WTC11 (cell line): ENCODE data around the gene LRRFIP1. TPM values are rescaled to one million over a fixed set of nuclear protein-coding genes. Genes with fewer than 3 reads are reported as not detected.

Experiments used
- ATAC-seq: fragments of 200-7000 bp; cut with Tn5 transposase; 2 replicates; pipeline ENCODE4 v1.10.0; 2021; ENCODE audit warnings: mild to moderate bottlenecking, moderate library complexity
- CTCF ChIA-PET: fragments of 300-600 bp; sonication (Branson Sonifier 250); formaldehyde crosslinking; loops from one replicate; lab custom pipeline; 2021; ENCODE audit warnings: antibody characterized with exemption; lab: Charles Lee
- POLR2A ChIA-PET: fragments of 350-600 bp; sonication (Branson Sonifier 250); formaldehyde crosslinking; loops from one replicate; lab custom pipeline; 2021; ENCODE audit warnings: antibody characterized with exemption; lab: Charles Lee
- DNase-seq: peaks from one replicate; pipeline ENCODE4 v3.0.0; 2021; ENCODE audit warnings: low spot score
- H3K27ac Mint-ChIP-seq: 2 replicates; pipeline ENCODE4 v1.8.0; 2021; ENCODE audit warnings: mixed read lengths
- H3K27me3 Mint-ChIP-seq: 2 replicates; pipeline ENCODE4 v1.8.0; 2021; ENCODE audit warnings: low read depth, mild to moderate bottlenecking, moderate library complexity, mixed read lengths
- H3K36me3 Mint-ChIP-seq: 2 replicates; pipeline ENCODE4 v1.8.0; 2021; ENCODE audit warnings: mixed read lengths
- H3K4me1 Mint-ChIP-seq: 2 replicates; pipeline ENCODE4 v1.8.0; 2022; ENCODE audit warnings: mixed read lengths
- H3K4me3 Mint-ChIP-seq: 2 replicates; pipeline ENCODE4 v1.8.0; 2021; ENCODE audit warnings: mild to moderate bottlenecking, moderate library complexity, mixed read lengths
- H3K9me3 Mint-ChIP-seq: 2 replicates; pipeline ENCODE4 v1.8.0; 2021; ENCODE audit warnings: mixed read lengths
- CREB1 ChIP-seq: sonication (generic); formaldehyde crosslinking; IDR thresholded peaks from 2 replicates; pipeline ENCODE4 v1.8.0; 2023; ENCODE audit warnings: mild to moderate bottlenecking, missing genetic modification reagents
- EMX1 ChIP-seq: fragments of 250-450 bp; sonication (Bioruptor Pico); IDR thresholded peaks from 2 replicates; pipeline ENCODE4 v1.8.0; 2021; ENCODE audit warnings: mild to moderate bottlenecking
- GABPB1 ChIP-seq: sonication (generic); formaldehyde crosslinking; IDR thresholded peaks from 2 replicates; pipeline ENCODE4 v1.8.1; 2023; ENCODE audit warnings: mild to moderate bottlenecking, missing genetic modification reagents
- IRF2 ChIP-seq: sonication (generic); formaldehyde crosslinking; IDR thresholded peaks from 2 replicates; pipeline ENCODE4 v1.8.0; 2022; ENCODE audit warnings: low read depth, missing genetic modification reagents, borderline replicate concordance
- KAT7 ChIP-seq: sonication (generic); formaldehyde crosslinking; IDR thresholded peaks from 2 replicates; pipeline ENCODE4 v1.8.1; 2023; ENCODE audit warnings: missing genetic modification reagents, mild to moderate bottlenecking, borderline replicate concordance
- MXD4 ChIP-seq: fragments of 250-450 bp; sonication (Bioruptor Pico); IDR thresholded peaks from 2 replicates; pipeline ENCODE4 v1.8.0; 2021; ENCODE audit warnings: mild to moderate bottlenecking, moderate library complexity, borderline replicate concordance
- MYBL2 ChIP-seq: sonication (generic); formaldehyde crosslinking; IDR thresholded peaks from 2 replicates; pipeline ENCODE4 v1.8.1; 2023; ENCODE audit warnings: mild to moderate bottlenecking, moderate library complexity, missing genetic modification reagents
- NR3C1 ChIP-seq: sonication (generic); formaldehyde crosslinking; conservative IDR thresholded peaks from 2 replicates; pipeline ENCODE4 v1.8.1; 2023; ENCODE audit warnings: low read depth, mild to moderate bottlenecking, missing genetic modification reagents
- OVOL2 ChIP-seq: fragments of 250-450 bp; sonication (Bioruptor Pico); IDR thresholded peaks from 2 replicates; pipeline ENCODE4 v1.9.0; 2021; ENCODE audit warnings: mild to moderate bottlenecking, borderline replicate concordance
- PRRX2 ChIP-seq: fragments of 250-450 bp; sonication (Bioruptor Pico); IDR thresholded peaks from 2 replicates; pipeline ENCODE4 v1.8.0; 2021; ENCODE audit warnings: mild to moderate bottlenecking
- ZNF121 ChIP-seq: sonication (generic); formaldehyde crosslinking; IDR thresholded peaks from 2 replicates; pipeline ENCODE4 v1.8.0; 2023; ENCODE audit warnings: missing genetic modification reagents
- ZNF138 ChIP-seq: sonication (generic); formaldehyde crosslinking; conservative IDR thresholded peaks from 2 replicates; pipeline ENCODE4 v1.8.1; 2022; ENCODE audit warnings: mild to moderate bottlenecking, moderate library complexity, missing genetic modification reagents
- ZNF232 ChIP-seq: sonication (generic); formaldehyde crosslinking; IDR thresholded peaks from 2 replicates; pipeline ENCODE4 v1.8.0; 2022; ENCODE audit warnings: mild to moderate bottlenecking, missing genetic modification reagents
- ZNF671 ChIP-seq: fragments of 250-450 bp; sonication (Bioruptor Pico); IDR thresholded peaks from 2 replicates; pipeline ENCODE4 v1.8.0; 2021; ENCODE audit warnings: mild to moderate bottlenecking
- total RNA-seq: library from RNA; stranded (reverse); gene quantifications from 3 replicates; pipeline ENCODE4 v1.2.3, GENCODE V29; 2021
- TF ChIP-seq, protein P1 (sequence below): sonication (generic); formaldehyde crosslinking; IDR thresholded peaks from 2 replicates; pipeline ENCODE4 v1.8.0; 2023; ENCODE audit warnings: missing genetic modification reagents, mild to moderate bottlenecking, borderline replicate concordance
- TF ChIP-seq, protein P2 (sequence below): sonication (generic); formaldehyde crosslinking; conservative IDR thresholded peaks from 2 replicates; pipeline ENCODE4 v1.8.1; 2023; ENCODE audit warnings: mild to moderate bottlenecking, low read depth, missing genetic modification reagents, moderate library complexity
- TF ChIP-seq, protein P3 (sequence below): sonication (generic); formaldehyde crosslinking; IDR thresholded peaks from 2 replicates; pipeline ENCODE4 v1.8.1; 2022; ENCODE audit warnings: missing genetic modification reagents, borderline replicate concordance
- TF ChIP-seq, protein P4 (sequence below): sonication (generic); formaldehyde crosslinking; IDR thresholded peaks from 2 replicates; pipeline ENCODE4 v1.8.1; 2023; ENCODE audit warnings: mild to moderate bottlenecking, missing genetic modification reagents, moderate library complexity
- TF ChIP-seq, protein P5 (sequence below): sonication (generic); formaldehyde crosslinking; IDR thresholded peaks from 2 replicates; pipeline ENCODE4 v1.8.0; 2022; ENCODE audit warnings: mild to moderate bottlenecking, missing genetic modification reagents
- TF ChIP-seq, protein P6 (sequence below): sonication (generic); formaldehyde crosslinking; IDR thresholded peaks from 2 replicates; pipeline ENCODE4 v1.8.1; 2023; ENCODE audit warnings: mild to moderate bottlenecking, missing genetic modification reagents

Gene LRRFIP1
- total RNA-seq, 1 experiment from 2014 or later: 88.4 TPM

DNA sequence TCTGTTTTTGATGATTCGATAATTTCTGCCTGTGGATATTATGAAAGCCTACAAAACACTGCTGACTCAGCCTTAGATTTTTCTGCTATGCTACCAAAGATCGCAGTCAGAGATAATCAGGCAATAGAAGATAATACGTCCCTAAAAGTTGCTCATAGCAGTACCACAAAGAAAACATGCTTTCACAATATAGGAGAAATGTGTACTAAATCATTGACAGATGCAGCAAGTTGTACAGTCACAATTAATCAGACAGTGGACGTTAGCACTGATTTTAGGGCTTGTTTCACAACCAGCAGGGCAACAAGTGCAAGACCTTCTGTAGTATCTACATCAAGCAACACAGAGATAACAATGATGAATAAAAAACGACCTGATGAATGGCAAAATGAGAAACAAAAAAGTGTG, 190.7 kb downstream of the LRRFIP1 start (continued):
- TF ChIP-seq, protein P1, sequence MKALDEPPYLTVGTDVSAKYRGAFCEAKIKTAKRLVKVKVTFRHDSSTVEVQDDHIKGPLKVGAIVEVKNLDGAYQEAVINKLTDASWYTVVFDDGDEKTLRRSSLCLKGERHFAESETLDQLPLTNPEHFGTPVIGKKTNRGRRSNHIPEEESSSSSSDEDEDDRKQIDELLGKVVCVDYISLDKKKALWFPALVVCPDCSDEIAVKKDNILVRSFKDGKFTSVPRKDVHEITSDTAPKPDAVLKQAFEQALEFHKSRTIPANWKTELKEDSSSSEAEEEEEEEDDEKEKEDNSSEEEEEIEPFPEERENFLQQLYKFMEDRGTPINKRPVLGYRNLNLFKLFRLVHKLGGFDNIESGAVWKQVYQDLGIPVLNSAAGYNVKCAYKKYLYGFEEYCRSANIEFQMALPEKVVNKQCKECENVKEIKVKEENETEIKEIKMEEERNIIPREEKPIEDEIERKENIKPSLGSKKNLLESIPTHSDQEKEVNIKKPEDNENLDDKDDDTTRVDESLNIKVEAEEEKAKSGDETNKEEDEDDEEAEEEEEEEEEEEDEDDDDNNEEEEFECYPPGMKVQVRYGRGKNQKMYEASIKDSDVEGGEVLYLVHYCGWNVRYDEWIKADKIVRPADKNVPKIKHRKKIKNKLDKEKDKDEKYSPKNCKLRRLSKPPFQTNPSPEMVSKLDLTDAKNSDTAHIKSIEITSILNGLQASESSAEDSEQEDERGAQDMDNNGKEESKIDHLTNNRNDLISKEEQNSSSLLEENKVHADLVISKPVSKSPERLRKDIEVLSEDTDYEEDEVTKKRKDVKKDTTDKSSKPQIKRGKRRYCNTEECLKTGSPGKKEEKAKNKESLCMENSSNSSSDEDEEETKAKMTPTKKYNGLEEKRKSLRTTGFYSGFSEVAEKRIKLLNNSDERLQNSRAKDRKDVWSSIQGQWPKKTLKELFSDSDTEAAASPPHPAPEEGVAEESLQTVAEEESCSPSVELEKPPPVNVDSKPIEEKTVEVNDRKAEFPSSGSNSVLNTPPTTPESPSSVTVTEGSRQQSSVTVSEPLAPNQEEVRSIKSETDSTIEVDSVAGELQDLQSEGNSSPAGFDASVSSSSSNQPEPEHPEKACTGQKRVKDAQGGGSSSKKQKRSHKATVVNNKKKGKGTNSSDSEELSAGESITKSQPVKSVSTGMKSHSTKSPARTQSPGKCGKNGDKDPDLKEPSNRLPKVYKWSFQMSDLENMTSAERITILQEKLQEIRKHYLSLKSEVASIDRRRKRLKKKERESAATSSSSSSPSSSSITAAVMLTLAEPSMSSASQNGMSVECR (CRISPR knock-in tag): no peak
- TF ChIP-seq MYBL2 (CRISPR knock-in tag) (no peak), PRRX2 (CRISPR knock-in tag) (no peak), ZNF671 (CRISPR knock-in tag) (no peak), IRF2 (CRISPR knock-in tag) (no peak), NR3C1 (no peak), EMX1 (CRISPR knock-in tag) (no peak), ZNF138 (CRISPR knock-in tag) (no peak), ZNF121 (CRISPR knock-in tag) (no peak)
- TF ChIP-seq, protein P2, sequence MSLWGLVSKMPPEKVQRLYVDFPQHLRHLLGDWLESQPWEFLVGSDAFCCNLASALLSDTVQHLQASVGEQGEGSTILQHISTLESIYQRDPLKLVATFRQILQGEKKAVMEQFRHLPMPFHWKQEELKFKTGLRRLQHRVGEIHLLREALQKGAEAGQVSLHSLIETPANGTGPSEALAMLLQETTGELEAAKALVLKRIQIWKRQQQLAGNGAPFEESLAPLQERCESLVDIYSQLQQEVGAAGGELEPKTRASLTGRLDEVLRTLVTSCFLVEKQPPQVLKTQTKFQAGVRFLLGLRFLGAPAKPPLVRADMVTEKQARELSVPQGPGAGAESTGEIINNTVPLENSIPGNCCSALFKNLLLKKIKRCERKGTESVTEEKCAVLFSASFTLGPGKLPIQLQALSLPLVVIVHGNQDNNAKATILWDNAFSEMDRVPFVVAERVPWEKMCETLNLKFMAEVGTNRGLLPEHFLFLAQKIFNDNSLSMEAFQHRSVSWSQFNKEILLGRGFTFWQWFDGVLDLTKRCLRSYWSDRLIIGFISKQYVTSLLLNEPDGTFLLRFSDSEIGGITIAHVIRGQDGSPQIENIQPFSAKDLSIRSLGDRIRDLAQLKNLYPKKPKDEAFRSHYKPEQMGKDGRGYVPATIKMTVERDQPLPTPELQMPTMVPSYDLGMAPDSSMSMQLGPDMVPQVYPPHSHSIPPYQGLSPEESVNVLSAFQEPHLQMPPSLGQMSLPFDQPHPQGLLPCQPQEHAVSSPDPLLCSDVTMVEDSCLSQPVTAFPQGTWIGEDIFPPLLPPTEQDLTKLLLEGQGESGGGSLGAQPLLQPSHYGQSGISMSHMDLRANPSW (CRISPR knock-in tag): no peak
- TF ChIP-seq, protein P3, sequence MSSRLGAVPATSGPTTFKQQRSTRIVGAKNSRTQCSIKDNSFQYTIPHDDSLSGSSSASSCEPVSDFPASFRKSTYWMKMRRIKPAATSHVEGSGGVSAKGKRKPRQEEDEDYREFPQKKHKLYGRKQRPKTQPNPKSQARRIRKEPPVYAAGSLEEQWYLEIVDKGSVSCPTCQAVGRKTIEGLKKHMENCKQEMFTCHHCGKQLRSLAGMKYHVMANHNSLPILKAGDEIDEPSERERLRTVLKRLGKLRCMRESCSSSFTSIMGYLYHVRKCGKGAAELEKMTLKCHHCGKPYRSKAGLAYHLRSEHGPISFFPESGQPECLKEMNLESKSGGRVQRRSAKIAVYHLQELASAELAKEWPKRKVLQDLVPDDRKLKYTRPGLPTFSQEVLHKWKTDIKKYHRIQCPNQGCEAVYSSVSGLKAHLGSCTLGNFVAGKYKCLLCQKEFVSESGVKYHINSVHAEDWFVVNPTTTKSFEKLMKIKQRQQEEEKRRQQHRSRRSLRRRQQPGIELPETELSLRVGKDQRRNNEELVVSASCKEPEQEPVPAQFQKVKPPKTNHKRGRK (CRISPR knock-in tag): no peak
- TF ChIP-seq, protein P4, sequence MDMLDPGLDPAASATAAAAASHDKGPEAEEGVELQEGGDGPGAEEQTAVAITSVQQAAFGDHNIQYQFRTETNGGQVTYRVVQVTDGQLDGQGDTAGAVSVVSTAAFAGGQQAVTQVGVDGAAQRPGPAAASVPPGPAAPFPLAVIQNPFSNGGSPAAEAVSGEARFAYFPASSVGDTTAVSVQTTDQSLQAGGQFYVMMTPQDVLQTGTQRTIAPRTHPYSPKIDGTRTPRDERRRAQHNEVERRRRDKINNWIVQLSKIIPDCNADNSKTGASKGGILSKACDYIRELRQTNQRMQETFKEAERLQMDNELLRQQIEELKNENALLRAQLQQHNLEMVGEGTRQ (CRISPR knock-in tag): no peak
- TF ChIP-seq, protein P5, sequence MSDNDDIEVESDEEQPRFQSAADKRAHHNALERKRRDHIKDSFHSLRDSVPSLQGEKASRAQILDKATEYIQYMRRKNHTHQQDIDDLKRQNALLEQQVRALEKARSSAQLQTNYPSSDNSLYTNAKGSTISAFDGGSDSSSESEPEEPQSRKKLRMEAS (CRISPR knock-in tag): no peak

DNA sequence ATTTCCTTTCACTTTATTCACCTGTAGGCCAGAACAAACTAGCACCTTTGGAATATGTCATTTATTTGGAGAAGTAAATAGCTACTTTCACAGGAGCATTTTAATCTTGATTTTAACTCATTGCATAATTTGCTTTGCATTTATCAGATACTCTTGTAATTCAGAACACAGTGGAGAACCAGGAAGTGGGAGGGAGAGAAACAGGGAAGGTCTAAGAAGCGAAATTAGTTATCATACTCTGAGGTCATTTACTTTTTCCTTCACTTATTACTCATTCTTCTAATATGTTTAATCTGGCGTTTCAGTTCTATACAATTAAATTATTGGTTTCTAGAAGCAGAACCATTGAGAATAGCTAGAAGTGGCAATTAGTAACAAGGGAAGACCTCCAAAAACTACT, 191.8 kb downstream of the LRRFIP1 start:
- ATAC-seq (no peak), DNase-seq (no peak)
- no peak overlapping the region for H3K27ac Mint-ChIP-seq
- H3K4me1 Mint-ChIP-seq: no peaks in the 10 kb centered on the region
- H3K36me3 Mint-ChIP-seq: no peaks in the 10 kb centered on the region
- no peak for TF ChIP-seq CREB1 (CRISPR knock-in tag)
- TF ChIP-seq, all 79 proteins: peak for 0
- Mint-ChIP-seq H3K4me3 (no peak overlapping the region), H3K9me3 (no peaks in the 10 kb centered on the region), H3K27me3 (0 out of 2 replicates have a peak, but pooled peaks cover 3% of the 10 kb centered on the region)
- ChIA-PET POLR2A (no interaction called here), CTCF (interaction anchor here (0.5 kb wide), 1 partner anchor 654 kb away, joined by 3 read pairs; no protein-coding TSS in a partner anchor)

DNA sequence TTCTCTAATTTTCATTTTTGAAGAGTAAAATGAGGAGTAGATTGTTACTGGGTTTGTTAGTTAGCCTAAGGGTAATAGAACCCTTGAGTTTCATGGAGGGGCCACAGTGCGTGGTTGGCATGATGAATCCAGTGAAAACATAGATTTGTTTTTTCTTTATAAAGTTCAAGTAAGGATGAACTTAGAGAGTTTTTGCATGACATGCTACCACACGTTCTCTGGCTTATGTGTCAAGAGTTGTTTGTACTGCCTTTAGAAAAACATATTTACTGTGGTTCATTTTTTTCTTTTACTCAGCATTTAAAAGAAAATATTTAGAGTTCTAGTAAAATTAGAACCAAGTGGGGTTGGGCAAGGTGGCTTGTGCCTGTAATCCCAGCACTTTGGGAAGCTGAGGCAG, 193.0 kb downstream of the LRRFIP1 start:
- H3K4me1 Mint-ChIP-seq: no peaks in the 10 kb centered on the region
- ChIA-PET CTCF (no interaction called here), POLR2A (no interaction called here)
- ATAC-seq (no peak), DNase-seq (no peak)
- no peak overlapping the region for H3K27ac Mint-ChIP-seq
- TF ChIP-seq, protein P6, sequence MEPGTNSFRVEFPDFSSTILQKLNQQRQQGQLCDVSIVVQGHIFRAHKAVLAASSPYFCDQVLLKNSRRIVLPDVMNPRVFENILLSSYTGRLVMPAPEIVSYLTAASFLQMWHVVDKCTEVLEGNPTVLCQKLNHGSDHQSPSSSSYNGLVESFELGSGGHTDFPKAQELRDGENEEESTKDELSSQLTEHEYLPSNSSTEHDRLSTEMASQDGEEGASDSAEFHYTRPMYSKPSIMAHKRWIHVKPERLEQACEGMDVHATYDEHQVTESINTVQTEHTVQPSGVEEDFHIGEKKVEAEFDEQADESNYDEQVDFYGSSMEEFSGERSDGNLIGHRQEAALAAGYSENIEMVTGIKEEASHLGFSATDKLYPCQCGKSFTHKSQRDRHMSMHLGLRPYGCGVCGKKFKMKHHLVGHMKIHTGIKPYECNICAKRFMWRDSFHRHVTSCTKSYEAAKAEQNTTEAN (CRISPR knock-in tag): no peak
- TF ChIP-seq OVOL2 (CRISPR knock-in tag): no peak
- no peak for TF ChIP-seq GABPB1
- no peak for TF ChIP-seq MXD4 (CRISPR knock-in tag)
- no peak for TF ChIP-seq ZNF232
- no peak for TF ChIP-seq KAT7 (CRISPR knock-in tag)
- no peak overlapping the region for H3K4me3 Mint-ChIP-seq
- H3K27me3 Mint-ChIP-seq: 0 out of 2 replicates have a peak, but pooled peaks cover 3% of the 10 kb centered on the region
- H3K36me3 Mint-ChIP-seq: no peaks in the 10 kb centered on the region
- H3K9me3 Mint-ChIP-seq: no peaks in the 10 kb centered on the region
